Esophagus squamous epithelium (tissue), 5 donors: Measurements from ENCODE around the gene CPXM2. TPM values are rescaled to one million over a fixed set of nuclear protein-coding genes. Genes with fewer than 3 reads are reported as not detected.

Source experiments
- DNase-seq: peaks from one replicate; lab custom pipeline; 2025; lab: John Stamatoyannopoulos, UW
- H3K27ac ChIP-seq, 4 donors: fragments of 200-600 bp; sonication (generic); one replicate each; pipeline ENCODE4 v1.5.1; 2016 to 2019; ENCODE audit warnings: mild to moderate bottlenecking in 1 of 4
- H3K27me3 ChIP-seq, 4 donors: fragments of 200-600 bp; sonication (generic); 1 replicate in 3 of 4; 2 replicates in 1 of 4; pipeline versions ENCODE4 v1.5.1 to v1.6.0; 2017 to 2021; ENCODE audit warnings: antibody characterized with exemption in 1 of 4
- H3K36me3 ChIP-seq, 3 donors: fragments of 200-600 bp; sonication (generic); one replicate each; pipeline ENCODE4 v1.5.1; 2016 to 2019
- H3K4me1 ChIP-seq, 3 donors: fragments of 200-600 bp; sonication (generic); one replicate each; pipeline ENCODE4 v1.5.1; 2017 to 2019
- H3K4me3 ChIP-seq, 4 donors: fragments of 200-600 bp; sonication (generic); 1 replicate in 3 of 4; 2 replicates in 1 of 4; pipeline ENCODE4 v1.5.1; 2016 to 2019; ENCODE audit warnings: mild to moderate bottlenecking in 2 of 4, moderate library complexity in 1 of 4
- H3K9me3 ChIP-seq, 3 donors: fragments of 200-600 bp; sonication (generic); one replicate each; pipeline ENCODE4 v1.5.1; 2016 to 2019
- POLR2A ChIP-seq, 4 donors: fragments of 450-650 bp; IDR thresholded peaks; one replicate each; pipeline ENCODE4 v1.6.1; 2017; ENCODE audit warnings: antibody characterized with exemption in 4 of 4, mild to moderate bottlenecking in 4 of 4, moderate library complexity in 3 of 4
- WGBS, 2 donors: methylation state at CpG; one replicate each; pipeline ENCODE4 v1.1.5; 2018; 5-methylcytosine and 5-hydroxymethylcytosine counted together
- intact Hi-C: fragments of 100-400 bp; cut with DNase I; formaldehyde crosslinking; loops from one replicate; pipeline ENCODE4 v1.15.0; 2022
- total RNA-seq, 4 donors: library from RNA; depleted of rRNA; stranded (reverse); fragments of >200 nt; gene quantifications; one replicate each; pipeline ENCODE4 v1.1.0, GENCODE V29; 2016
- TF ChIP-seq, protein P1 (sequence below), 6 experiments: fragments of 450-650 bp in 4 of 6; fragments of 200-600 bp in 2 of 6; sonication (generic) in 2 of 6; IDR thresholded peaks; one replicate each; pipeline ENCODE4 v1.5.1; 2016 to 2019; ENCODE audit warnings: antibody characterized with exemption in 6 of 6, mild to moderate bottlenecking in 4 of 6, moderate library complexity in 4 of 6
- donor health status: DM: yes; HTN: yes; CAD: no.

Gene CPXM2
- total RNA-seq, 4 donors from 2014 or later = 2.5 to 9.2 (median 3.0) TPM

DNA sequence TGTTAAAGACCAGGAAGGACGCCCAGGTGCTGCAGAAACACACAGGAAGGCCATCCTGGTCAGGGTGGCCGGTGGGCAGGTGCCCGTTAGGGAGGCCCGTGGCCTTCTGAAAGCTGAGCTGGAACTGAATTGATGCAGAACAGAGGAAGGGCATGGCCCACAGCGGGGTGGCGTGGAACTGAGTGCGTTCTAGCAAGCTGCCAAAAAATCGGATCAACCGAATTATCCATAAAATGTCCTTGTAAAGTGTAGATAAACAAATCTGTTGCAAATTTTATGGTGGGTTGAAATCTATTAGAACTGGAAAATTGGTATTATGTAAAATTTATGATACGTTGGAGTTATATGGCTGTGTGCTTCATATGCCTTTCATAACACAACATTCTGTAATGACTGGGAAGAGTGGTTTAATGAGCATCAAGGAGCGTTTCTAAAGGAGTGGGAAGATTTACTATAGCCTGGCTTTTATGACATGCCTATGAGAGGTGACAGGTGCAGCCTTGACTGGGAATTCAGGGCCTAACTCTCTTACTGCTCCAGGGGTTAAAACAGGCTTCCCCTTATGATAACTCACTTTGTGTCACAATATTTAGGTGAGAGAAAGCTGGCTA lies 117.4 kb downstream of the CPXM2 start:
- DNase-seq = no peak
- H3K36me3 ChIP-seq = no peaks in the 10 kb centered on the region
- H3K9me3 ChIP-seq = no peaks in the 10 kb centered on the region
- H3K4me1 ChIP-seq = peaks cover 0 to 14% (median 0%) of the 10 kb centered on the region in 3 donors
- TF ChIP-seq POLR2A (IDR thresholded peaks at IDR 0.05) = no peak
- H3K27me3 ChIP-seq = no peaks in the 10 kb centered on the region
- intact Hi-C loops = no loop called here
- 90 to 91% methylated on average over 11 of the region's 11 CpGs for whole genome bisulfite sequencing, 2 donors
- H3K4me3 ChIP-seq = no peak overlapping the region
- H3K27ac ChIP-seq = no peak overlapping the region

DNA sequence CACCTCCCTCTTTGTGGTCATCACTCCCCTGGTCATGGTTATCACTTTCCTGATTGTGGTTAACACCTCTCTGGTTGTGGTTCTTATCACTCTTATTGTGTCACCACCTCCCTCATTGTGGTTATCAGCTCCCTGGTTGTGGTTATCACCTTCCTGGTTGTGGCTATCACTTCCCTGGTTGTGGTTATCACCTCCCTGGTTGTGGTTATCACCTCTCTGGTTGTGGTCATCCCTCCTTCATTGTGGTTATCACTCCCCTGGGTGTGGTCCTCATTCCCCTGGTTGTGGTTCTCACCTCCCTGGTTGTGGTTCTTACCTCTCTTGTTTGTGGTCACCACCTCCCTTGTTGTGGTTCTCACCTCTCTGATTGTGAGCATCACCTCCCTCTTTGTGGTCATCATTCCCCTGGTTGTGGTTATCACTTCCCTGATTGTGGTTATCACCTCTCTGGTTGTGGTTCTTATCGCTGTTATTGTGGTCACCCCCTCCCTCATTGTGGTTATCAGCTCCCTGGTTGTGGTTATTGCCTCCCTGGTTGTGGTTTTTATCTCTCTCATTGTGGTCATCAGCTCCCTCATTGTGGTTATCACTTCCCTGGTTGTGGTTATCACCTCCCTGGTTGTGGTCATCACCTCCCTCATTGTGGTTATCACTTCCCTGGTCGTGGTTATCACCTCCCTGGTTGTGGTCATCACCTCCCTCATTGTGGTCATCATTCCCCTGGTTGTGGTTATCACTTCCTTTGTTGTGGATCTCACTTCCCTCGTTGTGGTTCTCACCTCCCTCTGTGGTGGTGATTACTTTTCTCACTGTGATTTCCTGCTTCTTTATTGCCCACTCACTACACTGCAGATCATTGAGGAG lies 118.7 kb downstream of the CPXM2 start:
- H3K4me3 ChIP-seq = no peak overlapping the region
- intact Hi-C loops = no loop called here
- 48% methylated on average over 3 of the region's 3 CpGs for WGBS, 2 donors

DNA sequence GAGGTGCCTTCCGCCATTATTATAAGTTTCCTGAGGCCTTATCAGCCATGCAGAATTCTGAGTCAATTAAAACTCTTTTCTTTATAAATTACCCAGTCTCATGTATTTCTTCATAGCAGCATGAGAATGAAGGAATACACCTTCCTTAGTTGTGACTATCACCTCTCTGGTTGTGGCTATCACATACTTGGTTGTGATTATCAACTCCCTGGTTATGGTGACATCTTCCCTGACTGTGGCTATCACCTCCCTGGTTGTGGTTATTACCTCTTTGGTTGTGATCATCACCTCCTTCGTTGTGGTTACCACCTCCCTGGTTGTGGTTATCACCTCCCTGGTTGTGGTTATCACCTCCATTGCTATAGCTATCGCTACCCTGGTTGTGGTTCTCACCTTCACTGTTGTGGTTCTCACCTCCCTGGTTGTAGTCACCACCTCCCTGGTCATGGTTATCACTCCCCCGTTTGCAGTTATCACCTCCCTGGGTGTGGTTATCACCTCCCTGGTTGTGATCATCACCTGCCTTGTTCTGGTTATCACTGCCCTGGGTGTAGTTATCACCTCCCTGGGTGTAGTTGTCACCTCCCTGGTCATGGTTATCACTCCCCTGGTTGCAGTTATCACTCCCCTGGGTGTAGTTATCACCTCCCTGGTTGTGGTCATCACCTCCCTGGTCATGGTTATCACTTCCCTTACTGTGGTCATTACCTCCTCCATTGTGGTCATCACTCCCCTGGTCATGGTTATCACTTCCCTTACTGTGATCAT lies 119.5 kb downstream of the CPXM2 start:
- no peak for TF ChIP-seq POLR2A (IDR thresholded peaks at IDR 0.05)
- TF ChIP-seq, protein P1, sequence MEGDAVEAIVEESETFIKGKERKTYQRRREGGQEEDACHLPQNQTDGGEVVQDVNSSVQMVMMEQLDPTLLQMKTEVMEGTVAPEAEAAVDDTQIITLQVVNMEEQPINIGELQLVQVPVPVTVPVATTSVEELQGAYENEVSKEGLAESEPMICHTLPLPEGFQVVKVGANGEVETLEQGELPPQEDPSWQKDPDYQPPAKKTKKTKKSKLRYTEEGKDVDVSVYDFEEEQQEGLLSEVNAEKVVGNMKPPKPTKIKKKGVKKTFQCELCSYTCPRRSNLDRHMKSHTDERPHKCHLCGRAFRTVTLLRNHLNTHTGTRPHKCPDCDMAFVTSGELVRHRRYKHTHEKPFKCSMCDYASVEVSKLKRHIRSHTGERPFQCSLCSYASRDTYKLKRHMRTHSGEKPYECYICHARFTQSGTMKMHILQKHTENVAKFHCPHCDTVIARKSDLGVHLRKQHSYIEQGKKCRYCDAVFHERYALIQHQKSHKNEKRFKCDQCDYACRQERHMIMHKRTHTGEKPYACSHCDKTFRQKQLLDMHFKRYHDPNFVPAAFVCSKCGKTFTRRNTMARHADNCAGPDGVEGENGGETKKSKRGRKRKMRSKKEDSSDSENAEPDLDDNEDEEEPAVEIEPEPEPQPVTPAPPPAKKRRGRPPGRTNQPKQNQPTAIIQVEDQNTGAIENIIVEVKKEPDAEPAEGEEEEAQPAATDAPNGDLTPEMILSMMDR (IDR thresholded peaks at IDR 0.05) = no peak
- DNase-seq = no peak
- Histone ChIP-seq H3K27ac (no peak overlapping the region), H3K27me3 (no peaks in the 10 kb centered on the region), H3K36me3 (no peaks in the 10 kb centered on the region), H3K9me3 (no peaks in the 10 kb centered on the region), H3K4me1 (no peaks in the 10 kb centered on the region), H3K4me3 (no peak overlapping the region)
- 45 to 76% methylated on average over 2 to 4 of the region's 4 CpGs for WGBS, 2 donors
- intact Hi-C loops = no loop called here

More for the DNA sequence above, 118.7 kb downstream of the CPXM2 start:
- no peaks in the 10 kb centered on the region for H3K36me3 ChIP-seq
- DNase-seq = no peak
- no peak overlapping the region for H3K27ac ChIP-seq
- H3K27me3 ChIP-seq = no peaks in the 10 kb centered on the region
- peaks cover 0 to 6% (median 0%) of the 10 kb centered on the region in 3 donors for H3K4me1 ChIP-seq
- TF ChIP-seq, protein P1 (IDR thresholded peaks at IDR 0.05) = no peak
- TF ChIP-seq POLR2A (IDR thresholded peaks at IDR 0.05) = no peak
- no peaks in the 10 kb centered on the region for H3K9me3 ChIP-seq

DNA sequence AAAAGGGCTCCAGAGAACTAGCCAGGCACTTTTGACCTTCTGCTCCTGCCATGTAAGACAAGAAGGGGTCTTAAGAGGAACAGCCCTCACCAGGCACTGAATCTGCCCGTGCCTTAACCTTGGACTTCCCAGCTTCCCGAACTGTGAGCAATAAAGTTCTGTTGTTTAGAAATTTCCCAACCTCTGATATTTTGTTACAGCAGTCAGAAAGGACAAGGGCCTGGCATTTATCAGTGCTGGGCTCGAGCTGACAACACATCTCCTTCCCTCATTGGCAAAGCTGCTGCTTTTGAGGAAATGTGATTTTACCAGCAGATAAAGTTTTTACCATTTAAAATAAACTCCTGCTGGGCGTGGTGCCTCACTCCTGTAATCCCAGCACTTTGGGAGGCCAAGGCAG lies 122.0 kb downstream of the CPXM2 start:
- Histone ChIP-seq H3K27me3 (no peaks in the 10 kb centered on the region), H3K27ac (no peak overlapping the region), H3K4me1 (no peaks in the 10 kb centered on the region), H3K9me3 (no peaks in the 10 kb centered on the region), H3K36me3 (no peaks in the 10 kb centered on the region), H3K4me3 (no peak overlapping the region)
- TF ChIP-seq, protein P1 (IDR thresholded peaks at IDR 0.05) = no peak
- TF ChIP-seq POLR2A (IDR thresholded peaks at IDR 0.05) = no peak
- WGBS, 2 donors = 65 to 74% methylated on average over 3 to 4 of the region's 4 CpGs
- no peak for DNase-seq
- intact Hi-C loops = no loop called here

DNA sequence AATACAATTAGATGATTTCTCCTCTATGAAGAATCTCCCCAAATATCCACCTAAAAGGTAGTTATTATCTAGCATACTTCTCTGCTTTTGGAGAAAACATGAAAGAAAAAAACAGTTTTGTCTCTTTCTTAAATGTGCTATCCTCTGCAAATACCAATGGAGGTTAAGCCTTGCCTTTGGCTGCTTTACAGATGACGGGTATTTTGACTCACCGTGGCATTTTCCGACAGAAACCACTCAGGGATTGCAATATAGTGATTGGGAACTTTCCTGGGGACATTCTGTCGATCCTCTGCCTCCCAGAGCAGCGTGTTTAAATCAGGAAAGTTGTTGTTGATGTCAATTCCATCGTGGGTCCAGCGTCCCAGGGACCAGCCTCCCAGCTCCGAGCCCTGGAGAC lies 124.8 kb downstream of the CPXM2 start:
- no peak for DNase-seq
- no peaks in the 10 kb centered on the region for H3K36me3 ChIP-seq
- H3K4me1 ChIP-seq = no peaks in the 10 kb centered on the region
- H3K27ac ChIP-seq = no peak overlapping the region
- H3K4me3 ChIP-seq = no peak overlapping the region
- intact Hi-C loops = no loop called here
- H3K9me3 ChIP-seq = no peaks in the 10 kb centered on the region
- 74 to 89% methylated on average over 5 to 7 of the region's 8 CpGs for WGBS, 2 donors
- TF ChIP-seq POLR2A (IDR thresholded peaks at IDR 0.05) = no peak
- TF ChIP-seq, protein P1 (IDR thresholded peaks at IDR 0.05) = no peak
- no peaks in the 10 kb centered on the region for H3K27me3 ChIP-seq
